Stimulated activated CD4-positive, alpha-beta T cell treated with anti-CD3 and anti-CD28 coated beads, Interleukin-2, amount 100 ng/mL, for 4 hours (primary cell): Measurements from ENCODE around the gene NRN1L.
"Not testable (repeated sequence)": the region's sequence is repeated elsewhere in the genome, so short reads cannot be mapped to it uniquely, and the experiment has no call there.

Experiments used
- DNase-seq: peaks from one replicate; pipeline ENCODE4 v3.0.0-alpha.2; 2020; ENCODE audit warnings: low read depth

Gene NRN1L

DNA sequence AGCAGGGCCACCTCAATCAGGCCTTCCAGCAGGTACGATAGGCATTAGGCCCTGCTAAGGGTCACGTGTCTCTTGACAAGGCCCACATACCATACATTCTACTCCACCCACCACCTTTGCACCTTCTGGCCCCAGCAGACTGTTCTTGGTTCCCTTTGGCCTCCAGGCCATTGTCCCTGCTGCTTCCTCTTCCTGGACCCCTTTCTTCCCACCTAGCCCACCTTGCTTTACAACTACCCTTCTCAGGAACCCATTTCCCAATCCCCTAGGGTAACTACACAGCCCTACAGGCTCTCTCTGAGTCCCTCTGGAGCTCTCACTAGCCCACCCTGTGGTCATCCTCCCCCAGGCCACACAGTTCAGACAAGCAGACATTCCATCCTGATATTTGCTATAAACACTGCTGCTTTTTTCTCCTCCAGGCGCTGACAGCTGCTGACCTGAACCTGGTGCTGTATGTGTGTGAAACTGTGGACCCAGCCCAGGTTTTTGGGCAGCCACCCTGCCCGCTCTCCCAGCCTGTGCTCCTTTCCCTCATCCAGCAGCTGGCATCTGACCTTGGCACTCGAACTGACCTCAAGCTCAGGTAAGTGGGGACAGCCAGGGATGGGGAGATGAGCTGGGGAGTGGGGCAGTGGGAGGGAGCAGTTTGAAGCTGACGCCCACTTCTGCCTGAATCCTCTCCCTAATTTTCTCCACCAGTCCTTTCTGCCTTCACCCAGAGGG is 1.4 kb upstream of the NRN1L start:
- DNase-seq = no peak

DNA sequence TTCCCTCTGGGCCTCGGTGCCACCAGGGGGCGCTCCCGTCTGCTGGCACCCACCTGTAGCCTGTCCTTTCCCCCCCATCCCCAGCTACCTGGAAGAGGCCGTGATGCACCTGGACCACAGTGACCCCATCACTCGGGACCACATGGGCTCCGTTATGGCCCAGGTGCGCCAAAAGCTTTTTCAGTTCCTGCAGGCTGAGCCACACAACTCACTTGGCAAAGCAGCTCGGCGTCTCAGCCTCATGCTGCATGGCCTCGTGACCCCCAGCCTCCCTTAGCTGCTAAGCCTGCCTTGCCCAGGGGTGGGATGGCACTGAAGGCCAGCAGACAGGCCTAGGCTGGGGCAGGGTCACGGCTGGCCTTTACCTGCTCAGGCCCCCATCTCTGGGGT is 818 bp upstream of the NRN1L start:
- peak; percentile 67 for DNase-seq

DNA sequence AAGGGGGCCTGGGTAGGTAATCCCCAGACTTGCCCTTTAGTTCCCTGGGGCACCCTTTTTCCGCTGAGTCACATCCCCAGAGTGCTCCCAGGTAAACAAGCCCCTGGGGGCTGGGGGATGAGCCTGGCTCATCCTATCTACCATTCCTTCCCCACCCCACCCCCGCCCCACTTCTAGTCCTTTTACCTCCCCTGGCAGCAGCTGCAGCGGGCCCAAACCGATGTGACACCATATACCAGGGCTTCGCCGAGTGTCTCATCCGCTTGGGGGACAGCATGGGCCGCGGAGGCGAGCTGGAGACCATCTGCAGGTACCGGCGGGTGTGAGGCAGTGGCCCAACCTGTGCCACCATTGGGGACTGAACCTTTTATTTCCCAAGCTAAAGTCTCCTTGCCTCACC is 860 bp downstream of the NRN1L start:
- no peak for DNase-seq

DNA sequence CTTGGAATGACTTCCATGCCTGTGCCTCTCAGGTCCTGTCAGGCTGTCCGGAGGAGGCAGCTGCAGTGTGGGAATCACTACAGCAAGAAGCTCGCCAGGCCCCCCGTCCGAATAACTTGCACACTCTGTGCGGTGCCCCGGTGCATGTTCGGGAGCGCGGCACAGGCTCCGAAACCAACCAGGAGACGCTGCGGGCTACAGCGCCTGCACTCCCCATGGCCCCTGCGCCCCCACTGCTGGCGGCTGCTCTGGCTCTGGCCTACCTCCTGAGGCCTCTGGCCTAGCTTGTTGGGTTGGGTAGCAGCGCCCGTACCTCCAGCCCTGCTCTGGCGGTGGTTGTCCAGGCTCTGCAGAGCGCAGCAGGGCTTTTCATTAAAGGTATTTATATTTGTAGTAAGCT is 1.3 kb downstream of the NRN1L start:
- no peak for DNase-seq

- no peak for DNase-seq
These were observed 1.7 kb downstream of the NRN1L start for GRCh38 chr16:67886387-67886786.

- DNase-seq = no peak
These were observed 3.6 kb downstream of the NRN1L start for GRCh38 chr16:67888331-67888730.

DNA sequence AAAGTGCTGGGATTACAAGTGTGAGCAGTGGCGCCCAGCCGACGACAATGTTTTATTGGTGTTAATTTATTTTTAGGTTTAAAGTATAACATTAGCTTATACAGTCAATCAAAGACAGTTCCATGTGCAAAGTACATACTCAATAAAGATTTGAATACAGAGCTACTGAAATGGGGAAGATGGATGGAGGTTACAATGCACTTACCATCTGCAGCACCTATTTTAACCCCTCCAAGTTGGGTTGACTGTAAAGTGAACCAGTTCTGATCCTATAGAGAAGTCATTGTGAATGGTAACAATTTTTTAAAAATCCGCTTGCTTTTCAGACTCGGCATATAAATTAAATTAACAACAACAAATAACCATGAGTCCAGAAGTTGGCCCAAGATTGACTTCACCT is 7.7 kb downstream of the NRN1L start:
- DNase-seq = no peak

DNA sequence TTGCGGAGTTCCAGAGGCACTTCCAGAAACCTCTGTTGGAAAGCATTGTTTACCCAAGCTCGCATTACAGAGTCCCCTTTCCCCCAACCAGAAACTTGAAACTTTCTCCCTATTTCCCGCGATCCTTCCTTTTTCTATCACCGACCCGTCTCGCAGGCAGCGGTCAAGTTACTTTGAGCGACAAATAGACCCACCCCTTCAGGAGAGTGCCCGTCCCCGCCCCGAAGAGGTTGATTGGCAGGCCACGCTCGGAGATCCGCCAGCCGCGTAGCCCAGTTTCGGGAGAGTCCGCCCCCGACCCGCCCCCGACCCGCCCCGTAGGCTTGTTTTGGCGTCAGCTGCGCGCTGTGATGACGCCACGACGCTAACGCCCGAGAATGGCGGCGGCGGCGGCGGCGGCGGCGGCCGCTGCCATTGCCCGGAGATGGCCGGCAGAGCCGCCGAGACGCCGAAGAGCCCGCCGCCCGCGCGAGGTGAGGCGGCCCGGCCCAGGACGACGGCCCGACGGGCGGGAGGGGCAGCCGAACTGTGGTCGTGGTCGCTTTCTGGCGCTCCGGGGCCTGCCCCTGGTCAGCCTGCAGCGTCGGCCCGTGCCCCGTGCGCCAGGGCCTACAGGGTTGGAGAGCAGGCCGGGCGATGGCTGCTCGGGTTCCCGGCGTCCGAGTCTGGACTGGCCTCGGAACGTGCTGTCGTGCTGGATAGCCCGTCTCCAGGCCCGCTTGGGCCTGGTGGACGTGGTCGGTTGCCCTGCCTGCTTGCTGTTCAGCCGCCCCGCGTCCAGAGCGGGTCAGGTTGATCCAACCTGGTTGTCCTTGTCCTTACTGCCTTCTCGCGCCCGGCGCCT is 8.4 kb downstream of the NRN1L start, which contains the start of gene PSKH1:
Gene PSKH1 (plus strand): TSS at position 356 of the 844 bp plus-strand sequence. CDS start 15,496 bp downstream, outside the sequence.
- DNase-seq = peak; percentile 90

DNA sequence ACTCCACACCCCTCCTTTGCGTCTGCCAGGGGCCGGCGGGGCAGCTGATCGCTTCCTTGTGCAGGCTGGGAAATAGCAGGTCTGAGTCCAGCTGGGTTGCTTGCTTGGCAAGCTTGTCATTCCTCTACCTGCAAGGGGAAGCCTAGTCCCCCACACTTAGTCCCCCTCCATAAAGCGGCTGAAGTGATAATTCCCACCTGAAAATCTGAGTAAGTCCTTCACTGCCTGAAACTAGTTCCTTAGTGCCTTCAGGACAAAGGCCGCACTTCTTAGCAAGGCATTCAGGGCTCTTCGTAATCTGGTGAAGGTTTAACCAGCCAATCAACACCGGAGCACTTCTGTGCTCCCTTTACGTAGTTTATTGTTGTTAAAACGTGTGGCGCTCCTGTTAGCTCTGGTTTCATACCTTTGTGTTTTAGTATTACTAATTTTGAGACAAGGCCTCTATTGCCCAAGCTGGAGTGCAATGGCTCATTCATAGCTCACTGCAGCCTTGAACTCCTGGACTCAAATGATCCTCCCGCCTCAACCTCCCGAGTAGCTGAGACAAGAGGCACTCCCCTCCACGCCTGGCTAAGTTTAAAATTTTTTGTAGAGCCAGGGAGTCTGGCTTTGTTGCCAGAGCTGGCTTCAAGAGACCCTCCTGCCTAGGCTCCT is 9.2 kb downstream of the NRN1L start:
- no peak for DNase-seq

- no peak for DNase-seq
These were observed 12.5 kb downstream of the NRN1L start for GRCh38 chr16:67897231-67897630.

DNA sequence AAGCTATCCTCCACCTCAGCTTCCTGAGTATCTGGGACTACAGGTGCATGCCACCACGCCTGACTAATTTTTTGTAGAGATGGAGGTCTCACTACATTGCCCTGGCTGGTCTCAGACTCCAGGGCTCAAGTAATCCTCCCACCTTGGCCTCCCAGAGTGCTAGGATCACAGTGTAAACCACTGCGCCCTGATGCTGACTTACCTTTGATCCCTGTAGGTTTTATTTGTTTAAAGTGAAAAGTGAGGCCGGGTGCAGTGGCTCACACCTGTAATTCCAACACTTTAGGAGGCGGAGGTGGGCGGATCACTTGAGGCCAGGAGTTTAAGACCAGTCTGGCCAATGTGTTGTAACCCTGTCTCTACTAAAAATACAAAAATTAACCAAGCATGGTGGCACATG is 17.0 kb downstream of the NRN1L start:
- no peak for DNase-seq

DNA sequence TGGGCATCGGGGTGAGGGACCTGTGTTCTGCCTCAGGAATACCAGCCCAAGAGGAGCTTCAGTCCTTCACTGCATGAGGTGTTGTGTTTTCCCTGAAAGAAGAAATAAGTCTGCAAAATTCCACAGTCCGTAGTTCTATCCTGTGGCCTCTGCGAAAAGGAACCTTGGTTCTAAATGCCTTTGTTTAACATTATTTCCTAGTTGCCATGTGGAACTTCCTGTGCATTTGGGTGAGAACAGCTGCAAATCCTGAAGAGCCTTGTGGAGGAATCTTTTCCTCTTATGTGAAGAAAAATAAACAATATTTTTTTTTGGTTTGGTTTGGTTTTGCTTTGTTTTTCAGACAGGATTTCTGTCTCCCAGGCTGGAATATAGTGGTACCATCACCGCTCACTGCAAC is 18.1 kb downstream of the NRN1L start:
- DNase-seq = no peak

DNA sequence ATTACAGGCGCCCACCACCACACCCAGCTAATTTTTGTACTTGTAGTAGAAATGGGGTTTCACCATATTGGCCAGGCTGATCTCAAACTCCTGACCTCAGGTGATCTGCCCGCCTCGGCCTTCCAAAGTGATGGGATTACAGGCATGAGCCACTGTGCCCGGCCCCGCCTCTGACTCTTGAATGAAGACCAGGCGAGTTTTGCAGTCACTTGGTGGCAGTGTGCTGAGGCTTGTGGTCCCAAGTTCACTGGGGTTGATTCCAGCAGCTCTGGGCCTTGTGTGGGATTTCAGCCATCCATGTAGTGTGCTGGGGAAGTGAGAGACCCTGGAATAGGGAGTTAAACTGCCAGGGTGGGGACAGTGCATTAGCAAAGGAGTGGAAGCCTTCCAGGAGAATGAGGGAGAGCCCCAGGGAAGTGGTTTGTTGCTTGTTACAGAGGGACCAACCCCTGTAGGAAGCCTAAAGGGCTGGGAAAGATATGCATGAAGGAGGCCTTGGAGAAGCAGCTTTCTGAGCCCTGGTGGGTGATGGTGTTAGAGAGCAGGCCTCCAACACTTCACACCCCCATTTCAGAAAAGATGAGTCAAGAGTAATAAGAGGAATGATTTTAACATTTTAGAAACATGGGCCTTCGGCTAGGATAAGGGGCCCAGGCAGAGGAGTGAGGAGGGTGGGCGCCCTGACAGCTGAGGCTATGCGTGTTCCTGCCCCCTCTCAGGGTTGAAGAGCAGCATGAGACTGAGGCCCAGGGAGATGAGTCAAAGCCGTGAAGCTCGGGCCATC is 22.9 kb downstream of the NRN1L start:
- no peak for DNase-seq

- no peak for DNase-seq
These were observed 24.5 kb downstream of the NRN1L start for GRCh38 chr16:67909056-67909742.

GRCh38 chr16:67910158-67910557 is 25.5 kb downstream of the NRN1L start:
- DNase-seq = no peak

- DNase-seq = no peak
These were observed 30.2 kb downstream of the NRN1L start for GRCh38 chr16:67914758-67915495.

- DNase-seq = not testable (repeated sequence)
These were observed 30.7 kb downstream of the NRN1L start for GRCh38 chr16:67915496-67915769.

- no peak for DNase-seq
These were observed 31.4 kb downstream of the NRN1L start for GRCh38 chr16:67915831-67916723.

DNA sequence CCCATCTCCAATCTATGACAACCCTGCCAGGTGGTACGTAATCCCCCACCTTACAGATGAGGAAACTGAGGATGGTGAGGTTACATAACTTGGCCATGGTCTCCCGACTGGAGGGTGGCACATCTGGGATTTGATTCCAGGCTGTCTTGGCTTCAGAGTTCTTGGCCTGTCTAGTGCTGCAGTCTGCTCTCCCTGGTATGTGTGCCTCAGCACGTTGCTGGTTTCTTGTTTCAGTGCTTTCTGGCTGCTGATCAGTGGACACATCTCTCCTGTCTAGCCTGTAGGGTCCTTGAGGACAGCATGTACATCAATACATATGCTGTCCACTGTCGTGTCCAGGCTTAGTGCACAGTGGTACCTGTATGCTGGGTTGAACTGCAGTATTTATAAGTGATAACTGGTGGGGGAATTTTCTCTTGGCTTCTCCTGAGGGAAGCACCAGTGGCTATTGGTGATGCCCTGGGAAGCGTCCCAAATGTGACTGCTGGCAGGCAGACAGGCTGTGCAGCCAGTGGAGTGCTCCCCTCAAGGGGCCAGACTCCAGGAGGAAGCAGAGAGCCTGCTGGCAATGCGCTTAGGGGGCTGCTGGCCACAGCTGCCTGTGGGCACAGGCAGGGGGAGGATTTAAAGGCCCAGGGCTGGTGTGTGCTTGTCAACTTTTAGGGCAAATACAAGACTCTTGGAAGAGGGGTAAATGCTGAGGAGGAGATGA is 32.6 kb downstream of the NRN1L start:
- no peak for DNase-seq
